Endometrial microvascular endothelial cells (primary cell): ENCODE measurements around the gene IL17RC. TPM values are rescaled to one million over a fixed set of nuclear protein-coding genes. Genes with fewer than 3 reads are reported as not detected.
"Not testable (repeated sequence)": the region's sequence is repeated elsewhere in the genome, so short reads cannot be mapped to it uniquely, and the experiment has no call there.

Experiments used
- in situ Hi-C: cut with HindIII; loops from 2 replicates; pipeline ENCODE4 v1.10.0; 2017; ENCODE audit warnings: low sequenced_read_pairs, low pct_unique_long_range_greater_than_20kb; ENCODE audit errors: inconsistent ontology term
- total RNA-seq: library from RNA; depleted of rRNA; stranded (reverse); fragments of >200 nt; gene quantifications from one replicate; pipeline ENCODE4 v1.2.3, GENCODE V29; 2015; ENCODE audit errors: inconsistent ontology term

The IL17RC gene, protein sequence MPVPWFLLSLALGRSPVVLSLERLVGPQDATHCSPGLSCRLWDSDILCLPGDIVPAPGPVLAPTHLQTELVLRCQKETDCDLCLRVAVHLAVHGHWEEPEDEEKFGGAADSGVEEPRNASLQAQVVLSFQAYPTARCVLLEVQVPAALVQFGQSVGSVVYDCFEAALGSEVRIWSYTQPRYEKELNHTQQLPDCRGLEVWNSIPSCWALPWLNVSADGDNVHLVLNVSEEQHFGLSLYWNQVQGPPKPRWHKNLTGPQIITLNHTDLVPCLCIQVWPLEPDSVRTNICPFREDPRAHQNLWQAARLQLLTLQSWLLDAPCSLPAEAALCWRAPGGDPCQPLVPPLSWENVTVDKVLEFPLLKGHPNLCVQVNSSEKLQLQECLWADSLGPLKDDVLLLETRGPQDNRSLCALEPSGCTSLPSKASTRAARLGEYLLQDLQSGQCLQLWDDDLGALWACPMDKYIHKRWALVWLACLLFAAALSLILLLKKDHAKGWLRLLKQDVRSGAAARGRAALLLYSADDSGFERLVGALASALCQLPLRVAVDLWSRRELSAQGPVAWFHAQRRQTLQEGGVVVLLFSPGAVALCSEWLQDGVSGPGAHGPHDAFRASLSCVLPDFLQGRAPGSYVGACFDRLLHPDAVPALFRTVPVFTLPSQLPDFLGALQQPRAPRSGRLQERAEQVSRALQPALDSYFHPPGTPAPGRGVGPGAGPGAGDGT
- 20.3 TPM for total RNA-seq

DNA sequence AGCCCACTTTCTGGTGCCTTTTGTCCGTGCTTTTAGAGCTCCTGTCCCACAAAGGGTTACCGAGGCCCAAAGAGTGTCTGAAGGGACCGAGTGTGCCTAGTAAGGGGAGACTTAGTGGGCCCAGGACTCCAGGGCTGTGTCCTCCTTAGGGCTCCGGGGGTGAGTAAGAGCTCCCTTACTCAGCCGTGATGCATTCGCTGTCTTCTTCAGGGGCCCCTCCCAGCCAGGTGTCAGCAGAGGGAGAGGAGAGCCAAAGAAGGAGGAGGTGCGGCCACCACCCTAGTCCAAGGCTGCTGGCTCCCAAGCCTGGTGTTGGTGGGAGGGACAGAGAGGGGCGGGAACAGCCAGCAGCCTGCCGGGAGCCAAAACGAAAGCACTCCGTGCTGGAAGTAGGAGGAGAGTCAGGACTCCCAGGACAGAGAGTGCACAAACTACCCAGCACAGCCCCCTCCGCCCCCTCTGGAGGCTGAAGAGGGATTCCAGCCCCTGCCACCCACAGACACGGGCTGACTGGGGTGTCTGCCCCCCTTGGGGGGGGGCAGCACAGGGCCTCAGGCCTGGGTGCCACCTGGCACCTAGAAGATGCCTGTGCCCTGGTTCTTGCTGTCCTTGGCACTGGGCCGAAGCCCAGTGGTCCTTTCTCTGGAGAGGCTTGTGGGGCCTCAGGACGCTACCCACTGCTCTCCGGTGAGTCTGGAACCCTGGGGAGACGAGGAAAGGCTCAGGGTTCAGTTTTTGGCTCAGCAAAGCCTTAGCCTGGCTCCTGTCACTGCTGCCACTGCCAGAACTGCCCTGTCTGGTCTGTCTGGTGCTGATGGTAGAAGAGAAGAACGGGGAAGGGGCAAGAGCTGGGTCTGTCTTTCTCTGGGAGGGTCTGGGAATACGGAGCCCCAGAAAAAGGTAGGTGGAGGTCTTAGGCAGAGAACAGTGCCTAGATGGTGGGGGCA lies at the start of gene IL17RC:
Gene IL17RC (plus strand): TSS at position 365 of the 947 bp plus-strand sequence. CDS start 218 bp downstream, at position 583.
- in situ Hi-C loops, result no loop called here

DNA sequence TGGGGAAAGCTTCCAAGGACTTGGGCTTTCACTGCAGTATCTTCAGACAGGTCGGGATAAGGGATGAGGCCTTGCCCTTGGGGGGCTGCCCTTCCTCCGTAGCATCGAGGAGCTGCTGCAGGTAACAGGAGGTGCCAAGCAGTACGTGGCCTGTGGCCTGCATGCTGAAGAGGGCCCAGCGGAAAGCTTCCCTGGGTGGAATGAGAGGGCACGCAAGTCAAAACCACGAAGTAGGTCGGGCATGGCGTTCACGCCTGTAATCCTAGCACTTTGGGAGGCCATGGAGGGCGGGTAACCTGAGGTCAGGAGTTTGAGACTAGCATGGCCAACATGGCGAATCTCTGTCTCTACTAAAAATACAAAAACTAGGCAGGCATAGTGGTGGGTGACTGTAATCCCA lies 49.8 kb upstream of the IL17RC start:
- in situ Hi-C loops, result no loop called here

DNA sequence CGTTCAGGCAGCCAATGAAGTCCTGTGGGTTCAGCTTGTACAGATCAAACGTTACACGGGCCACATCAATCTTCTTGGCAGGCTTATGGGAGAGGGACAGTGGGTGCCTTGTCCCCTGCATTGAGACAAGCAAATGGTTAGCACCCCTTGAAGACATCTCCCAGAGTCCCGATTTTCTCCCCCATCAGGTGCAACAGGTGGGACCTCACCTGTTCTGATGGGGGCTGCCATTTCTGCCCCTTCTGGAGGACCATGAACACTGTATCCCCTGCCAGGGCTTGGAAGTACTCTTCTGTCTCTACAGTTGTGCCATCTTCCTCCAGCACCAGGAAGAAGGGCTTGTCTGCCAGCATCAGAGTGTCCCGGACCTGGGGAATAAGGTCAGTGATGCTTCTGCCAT lies 46.9 kb upstream of the IL17RC start:
- in situ Hi-C loops, result no loop called here

GRCh38 chr3:9870978-9871377 lies 45.9 kb upstream of the IL17RC start:
- in situ Hi-C loops, result no loop called here

GRCh38 chr3:9872067-9872466 lies 44.8 kb upstream of the IL17RC start:
- in situ Hi-C loops, result not testable (repeated sequence)

DNA sequence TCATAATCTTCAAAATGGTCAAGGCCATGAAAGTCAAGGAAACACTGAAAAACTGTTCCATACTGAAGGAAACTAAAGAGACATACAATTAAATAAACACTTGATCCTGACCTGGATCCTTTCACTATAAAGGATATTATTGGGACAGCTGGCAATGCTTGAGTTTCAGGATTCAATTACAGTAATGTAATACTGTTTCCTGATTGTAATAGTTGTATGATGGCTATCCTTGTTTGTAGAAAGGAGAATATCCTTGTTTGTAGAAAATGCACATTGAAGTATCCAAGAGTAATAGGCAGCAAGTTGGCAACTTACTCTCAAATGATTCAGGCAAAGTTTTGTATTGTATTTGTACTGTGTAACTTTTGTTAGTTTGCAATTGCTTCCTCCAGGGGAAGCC lies 41.5 kb upstream of the IL17RC start:
- in situ Hi-C loops, result no loop called here

DNA sequence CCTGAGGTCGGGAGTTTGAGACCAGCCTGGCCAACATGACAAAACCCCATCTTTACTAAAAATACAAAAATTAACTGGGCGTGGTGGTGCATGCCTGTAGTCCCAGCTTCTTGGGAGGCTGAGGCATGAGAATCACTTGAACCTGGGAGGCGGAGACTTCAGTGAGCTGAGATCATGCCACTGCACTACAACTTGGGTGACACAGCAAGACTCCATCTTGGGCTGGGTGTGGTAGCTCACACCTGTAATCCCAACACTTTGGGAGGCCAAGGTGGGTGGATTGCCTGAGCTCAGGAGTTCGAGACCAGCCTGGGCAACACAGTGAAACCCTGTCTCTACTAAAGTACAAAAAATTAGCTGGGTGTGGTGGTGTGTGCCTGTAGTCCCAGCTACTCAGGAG lies 40.6 kb upstream of the IL17RC start:
- in situ Hi-C loops, result not testable (repeated sequence)

GRCh38 chr3:9876991-9877390 lies 39.9 kb upstream of the IL17RC start:
- in situ Hi-C loops, result no loop called here

DNA sequence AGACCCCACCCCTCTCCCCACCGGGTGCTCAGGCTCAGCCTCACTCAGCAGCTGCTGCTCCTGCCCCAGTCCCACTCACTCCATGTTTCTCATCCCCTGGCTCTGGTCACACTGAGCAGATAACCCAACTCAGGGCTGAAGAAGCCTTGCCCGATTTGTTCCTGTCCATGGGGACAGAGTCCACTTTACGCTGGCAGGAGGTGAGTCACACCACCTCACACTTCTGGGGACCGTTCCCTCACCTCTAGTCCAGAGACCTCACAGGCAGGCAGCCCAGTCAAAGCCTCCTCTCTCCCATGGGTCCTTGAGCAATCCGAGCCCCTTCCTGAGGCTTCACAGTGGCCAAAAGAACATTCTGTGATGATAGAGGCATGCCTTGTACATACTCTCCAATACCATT lies 38.2 kb upstream of the IL17RC start:
- in situ Hi-C loops, result no loop called here

DNA sequence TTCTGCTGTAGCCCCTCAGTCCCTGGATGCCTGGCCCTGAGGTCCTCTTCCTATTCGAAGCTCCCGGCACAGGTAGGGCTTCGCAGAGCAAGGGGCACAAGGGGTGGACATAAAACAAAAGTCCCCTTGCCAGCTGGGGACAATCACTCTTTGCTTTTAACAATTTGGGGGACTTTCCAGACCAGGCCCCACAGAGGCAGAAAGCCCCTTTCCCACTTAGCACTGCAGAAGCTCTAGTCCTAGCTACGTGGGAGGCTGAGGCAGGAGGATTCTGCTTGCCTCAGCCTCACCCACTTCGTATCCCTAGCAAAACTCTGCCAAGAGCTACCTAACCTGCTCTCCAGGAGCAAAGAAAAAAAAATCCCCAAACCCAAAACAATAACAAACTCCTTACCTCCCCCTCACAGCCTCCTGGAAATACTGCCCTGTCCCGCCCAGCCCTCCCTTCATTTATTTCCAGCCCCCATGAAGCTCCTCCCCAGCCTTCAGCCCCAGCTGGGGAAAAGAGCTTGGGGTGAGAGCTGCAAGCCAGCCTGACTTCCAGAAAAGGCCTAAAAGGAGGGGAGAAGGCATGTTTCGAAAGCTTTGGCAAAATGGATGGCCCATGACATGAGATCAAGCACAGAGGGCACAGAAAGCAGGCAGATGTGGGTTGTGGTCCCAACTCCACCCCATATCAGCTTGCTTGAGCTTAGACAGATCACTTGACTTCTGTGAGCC lies 36.9 kb upstream of the IL17RC start, which contains the start of gene CIDEC:
Gene CIDEC (minus strand): TSS at position 424 of the 720 bp plus-strand sequence. CDS start 1,767 bp downstream, outside the sequence.
- in situ Hi-C loops, result no loop called here

GRCh38 chr3:9881441-9881840 lies 35.5 kb upstream of the IL17RC start:
- in situ Hi-C loops, result no loop called here

DNA sequence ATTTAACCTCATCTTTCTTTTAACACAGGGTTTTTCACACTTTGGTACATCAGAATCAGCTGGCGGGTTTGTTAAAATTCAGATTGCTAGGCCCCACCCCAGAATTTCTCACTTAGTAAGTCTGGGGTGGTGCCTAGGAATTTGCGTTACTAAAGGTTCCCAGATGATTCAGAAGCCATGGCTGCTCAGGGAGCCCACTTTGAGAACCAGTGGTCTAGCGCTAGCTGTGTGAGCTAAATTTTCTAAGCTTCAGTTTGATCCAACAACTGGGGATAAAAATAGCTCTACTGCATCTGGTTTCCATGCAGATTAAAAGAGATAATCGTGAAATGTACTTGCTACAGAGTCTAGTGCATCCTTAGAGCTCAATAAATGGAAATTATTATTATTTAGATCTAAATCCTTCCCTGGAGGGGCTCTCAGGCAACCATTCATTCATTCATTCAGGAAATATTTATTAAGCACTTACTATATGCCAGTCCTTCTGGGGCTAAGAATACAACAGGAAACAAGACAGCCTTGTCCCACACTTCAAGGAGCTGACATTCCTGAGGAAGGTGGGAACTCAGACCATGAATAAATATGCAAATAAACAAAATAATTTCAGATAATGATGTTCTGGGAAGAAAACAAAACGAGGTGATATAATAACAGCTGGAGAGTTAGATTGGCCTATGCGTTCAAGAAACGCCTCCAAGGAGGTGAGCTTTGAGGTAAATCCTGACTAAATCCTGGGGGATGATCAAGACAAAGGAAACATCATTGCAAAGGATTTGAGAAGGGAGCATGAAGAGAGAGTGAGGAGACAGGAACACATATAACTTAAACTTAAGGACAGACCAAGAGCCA lies 33.0 kb upstream of the IL17RC start:
- in situ Hi-C loops, result no loop called here

GRCh38 chr3:9884555-9885165 lies 32.2 kb upstream of the IL17RC start:
- in situ Hi-C loops, result no loop called here

- in situ Hi-C loops, result no loop called here
Measured at GRCh38 chr3:9886328-9886727, 30.6 kb upstream of the IL17RC start.

GRCh38 chr3:9887480-9887879 lies 29.4 kb upstream of the IL17RC start:
- in situ Hi-C loops, result no loop called here

GRCh38 chr3:9888540-9888939 lies 28.4 kb upstream of the IL17RC start:
- in situ Hi-C loops, result no loop called here

DNA sequence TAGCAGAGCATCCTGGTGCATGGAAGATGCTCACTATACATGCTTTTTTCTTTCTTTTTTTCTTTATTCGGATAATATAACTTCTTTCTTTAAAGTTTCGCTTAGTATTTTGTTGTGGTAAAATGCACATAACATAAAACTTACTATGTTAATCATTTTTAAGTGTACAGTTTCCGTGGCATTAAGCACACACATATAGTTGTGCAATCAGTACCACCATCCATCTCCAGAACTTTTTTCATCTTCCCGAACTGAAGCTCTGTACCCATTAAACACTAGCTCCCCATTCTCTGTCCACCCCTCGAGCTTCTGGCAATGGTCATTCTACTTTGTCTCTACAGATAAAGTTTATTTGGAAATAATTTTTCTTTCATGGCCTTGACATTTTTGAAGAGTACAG lies 27.5 kb upstream of the IL17RC start:
- in situ Hi-C loops, result no loop called here
